H1 (cell line): Measurements from ENCODE around the gene INPP5E. TPM values are rescaled to one million over a fixed set of nuclear protein-coding genes. Genes with fewer than 3 reads are reported as not detected.

ENCODE experiments used
- BACH1 ChIP-seq: IDR thresholded peaks from 2 replicates; pipeline ENCODE4 v1.6.1; 2012; ENCODE audit warnings: low read length, improper control_type of control experiment
- KDM4A ChIP-seq: IDR thresholded peaks from one replicate; pipeline ENCODE4 v1.7.1; 2012; ENCODE audit warnings: low read depth, mild to moderate bottlenecking, moderate library complexity, low read length, inconsistent platforms; ENCODE audit not compliant: severe bottlenecking
- polyA plus RNA-seq, 7 experiments: library from polyadenylated mRNA; depleted of rRNA in 3 of 7; stranded (reverse) in 5 of 7; unstranded in 2 of 7; fragments of >200 nt in 5 of 7; fragments of 200-250 nt in 2 of 7; gene quantifications; 1 replicate in 5 of 7; 2 replicates in 1 of 7; 4 replicates in 1 of 7; pipeline versions ENCODE4 v1.2.1 to v1.2.3, GENCODE V29; 2011 to 2013; ENCODE audit warnings: missing spikeins in 2 of 7, mixed read lengths in 2 of 7
- total RNA-seq: library from RNA; stranded (reverse); fragmentation: NEBNext Ultra II Directional; extraction: Animal tissue kit (Norgen Biotek cat#: 25700); gene quantifications from 2 replicates; pipeline ENCODE4 v1.2.1, GENCODE V29; 2021

INPP5E gene
- total and polyA plus RNA-seq, 2 of the 8 experiments (the other 6 are each of a cell fraction or from before 2014, with no cell fraction given): 8.7 to 11.3 TPM

GRCh38 chr9:136476369-136477150 lies 36.9 kb upstream of the INPP5E start (continued):
- TF ChIP-seq BACH1 (no peak), KDM4A (no peak)
